Measurements from ENCODE around the gene FBXO33.

The FBXO33 gene

DNA sequence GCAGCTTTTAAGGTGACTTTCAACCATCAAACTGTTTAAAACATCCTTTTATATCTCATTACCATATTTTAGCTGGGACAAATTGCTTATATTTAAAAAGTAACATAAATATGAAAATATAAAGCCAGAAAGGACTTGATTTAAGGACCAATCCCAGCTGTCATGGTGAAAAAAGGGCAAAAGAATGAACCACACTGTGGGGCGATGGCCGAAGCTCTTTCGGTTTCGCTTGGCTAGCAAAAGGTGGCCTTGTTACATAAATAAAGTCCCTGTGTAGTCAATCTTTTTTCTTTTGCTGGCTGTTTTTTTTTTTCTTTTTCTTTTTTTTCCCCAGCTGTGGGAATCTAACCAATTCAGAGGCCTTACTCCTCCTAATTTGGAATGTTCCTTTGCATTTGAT lies 50.9 kb downstream of the FBXO33 start:
- H3K4me1 ChIP-seq (ENCODE audit: insufficient read depth, low read length, poor library complexity, severe bottlenecking), result peaks cover 12% of the 10 kb centered on the region
- no peaks in the 10 kb centered on the region for H3K9me3 ChIP-seq (ENCODE audit: insufficient read depth, low read depth, low read length)
- H3K4me3 ChIP-seq (ENCODE audit: low read length, poor library complexity, severe bottlenecking), result no peak overlapping the region
- peaks cover 13% of the 10 kb centered on the region for H3K27me3 ChIP-seq (ENCODE audit: insufficient read depth, low read length, poor library complexity, severe bottlenecking)
- TF ChIP-seq CTCF (conservative IDR thresholded peaks at IDR 0.05; ENCODE audit: low read length) (no peak), EZH2phosphoT487 (IDR thresholded peaks at IDR 0.05; ENCODE audit: borderline replicate concordance) (no peak)
- no peak overlapping the region for H2AFZ ChIP-seq (ENCODE audit: low read length)
- no peaks in the 10 kb centered on the region for H3K79me2 ChIP-seq (ENCODE audit: insufficient read depth, low read length)
- no peaks in the 10 kb centered on the region for H3F3A ChIP-seq (ENCODE audit: low read depth)
- no peaks in the 10 kb centered on the region for H3K9me2 ChIP-seq (replicated peaks; ENCODE audit: low read depth, low read length)
- no peak overlapping the region for H3K4me2 ChIP-seq (ENCODE audit: low read depth, low read length, poor library complexity, severe bottlenecking)
- H3K9ac ChIP-seq (ENCODE audit: low read depth, low read length, poor library complexity, severe bottlenecking), result no peak overlapping the region
- no peaks in the 10 kb centered on the region for H3K36me3 ChIP-seq (ENCODE audit: insufficient read depth, low read length)
- H4K20me1 ChIP-seq (ENCODE audit: insufficient read depth, low read length, poor library complexity, severe bottlenecking), result no peaks in the 10 kb centered on the region

- H4K20me1 ChIP-seq (ENCODE audit: insufficient read depth, low read length, poor library complexity, severe bottlenecking), result no peaks in the 10 kb centered on the region
- H3K36me3 ChIP-seq (ENCODE audit: insufficient read depth, low read length), result no peaks in the 10 kb centered on the region
- H3K9me2 ChIP-seq (replicated peaks; ENCODE audit: low read depth, low read length), result no peaks in the 10 kb centered on the region
- no peaks in the 10 kb centered on the region for H3K79me2 ChIP-seq (ENCODE audit: insufficient read depth, low read length)
- H3K27me3 ChIP-seq (ENCODE audit: insufficient read depth, low read length, poor library complexity, severe bottlenecking), result peaks cover 10% of the 10 kb centered on the region
- no peak overlapping the region for H3K4me2 ChIP-seq (ENCODE audit: low read depth, low read length, poor library complexity, severe bottlenecking)
- peaks cover 4% of the 10 kb centered on the region for H3K4me1 ChIP-seq (ENCODE audit: insufficient read depth, low read length, poor library complexity, severe bottlenecking)
- TF ChIP-seq CTCF (conservative IDR thresholded peaks at IDR 0.05; ENCODE audit: low read length) (no peak), EZH2phosphoT487 (IDR thresholded peaks at IDR 0.05; ENCODE audit: borderline replicate concordance) (no peak)
- no peaks in the 10 kb centered on the region for H3F3A ChIP-seq (ENCODE audit: low read depth)
- H3K9ac ChIP-seq (ENCODE audit: low read depth, low read length, poor library complexity, severe bottlenecking), result no peak overlapping the region
- no peak overlapping the region for H2AFZ ChIP-seq (ENCODE audit: low read length)
- H3K9me3 ChIP-seq (ENCODE audit: insufficient read depth, low read depth, low read length), result no peaks in the 10 kb centered on the region
- no peak overlapping the region for H3K4me3 ChIP-seq (ENCODE audit: low read length, poor library complexity, severe bottlenecking)
Measured at GRCh38 chr14:39376667-39377403, 55.4 kb downstream of the FBXO33 start.

DNA sequence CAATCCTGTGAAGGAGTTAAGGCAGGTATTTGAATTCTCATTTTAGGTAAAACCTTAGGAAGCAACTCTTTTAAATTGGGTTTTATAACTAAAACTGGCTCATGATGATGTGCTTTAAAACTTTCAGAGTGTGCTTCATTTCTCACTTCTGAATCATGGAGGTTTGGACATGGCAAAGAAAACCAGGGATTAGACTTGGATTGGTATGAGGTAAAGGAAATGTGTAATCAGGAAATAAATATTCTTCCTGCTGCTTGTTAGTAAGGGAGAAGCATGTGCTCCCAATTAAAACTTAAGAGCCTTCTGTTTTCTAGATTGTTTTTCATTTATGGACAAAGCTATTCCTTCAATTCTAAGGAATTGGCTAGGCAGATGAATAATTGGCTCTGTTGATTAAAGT lies 57.4 kb downstream of the FBXO33 start:
- no peak for TF ChIP-seq EZH2phosphoT487 (IDR thresholded peaks at IDR 0.05; ENCODE audit: borderline replicate concordance)
- TF ChIP-seq CTCF (conservative IDR thresholded peaks at IDR 0.05; ENCODE audit: low read length), result no peak
- Histone ChIP-seq H3K79me2 (ENCODE audit: insufficient read depth, low read length) (no peaks in the 10 kb centered on the region), H3K4me3 (ENCODE audit: low read length, poor library complexity, severe bottlenecking) (no peak overlapping the region), H3K9ac (ENCODE audit: low read depth, low read length, poor library complexity, severe bottlenecking) (no peak overlapping the region), H3K4me2 (ENCODE audit: low read depth, low read length, poor library complexity, severe bottlenecking) (no peak overlapping the region), H3K9me2 (replicated peaks; ENCODE audit: low read depth, low read length) (no peaks in the 10 kb centered on the region), H2AFZ (ENCODE audit: low read length) (no peak overlapping the region), H3F3A (ENCODE audit: low read depth) (no peaks in the 10 kb centered on the region), H3K36me3 (ENCODE audit: insufficient read depth, low read length) (no peaks in the 10 kb centered on the region), H3K4me1 (ENCODE audit: insufficient read depth, low read length, poor library complexity, severe bottlenecking) (peaks cover 4% of the 10 kb centered on the region), H3K27me3 (ENCODE audit: insufficient read depth, low read length, poor library complexity, severe bottlenecking) (no peaks in the 10 kb centered on the region), H4K20me1 (ENCODE audit: insufficient read depth, low read length, poor library complexity, severe bottlenecking) (no peaks in the 10 kb centered on the region), H3K9me3 (ENCODE audit: insufficient read depth, low read depth, low read length) (no peaks in the 10 kb centered on the region)

Data from Loucy (cell line).